WTC11 (cell line): ENCODE data around the gene B3GALT4. TPM values are rescaled to one million over a fixed set of nuclear protein-coding genes. Genes with fewer than 3 reads are reported as not detected.

Experiments used
- ESRRA ChIP-seq: sonication (generic); formaldehyde crosslinking; IDR thresholded peaks from 2 replicates; pipeline ENCODE4 v1.8.1; 2022; ENCODE audit warnings: mild to moderate bottlenecking, missing genetic modification reagents, borderline replicate concordance
- ETV6 ChIP-seq: sonication (generic); formaldehyde crosslinking; IDR thresholded peaks from 2 replicates; pipeline ENCODE4 v1.8.1; 2022; ENCODE audit warnings: mild to moderate bottlenecking, missing genetic modification reagents
- FOXK1 ChIP-seq: sonication (generic); formaldehyde crosslinking; IDR thresholded peaks from 2 replicates; pipeline ENCODE4 v1.8.0; 2022; ENCODE audit warnings: mild to moderate bottlenecking, moderate library complexity, missing genetic modification reagents
- GABPB1 ChIP-seq: sonication (generic); formaldehyde crosslinking; IDR thresholded peaks from 2 replicates; pipeline ENCODE4 v1.8.1; 2023; ENCODE audit warnings: mild to moderate bottlenecking, missing genetic modification reagents
- MYBL2 ChIP-seq: sonication (generic); formaldehyde crosslinking; IDR thresholded peaks from 2 replicates; pipeline ENCODE4 v1.8.1; 2023; ENCODE audit warnings: mild to moderate bottlenecking, moderate library complexity, missing genetic modification reagents
- NFE2L1 ChIP-seq: sonication (generic); formaldehyde crosslinking; IDR thresholded peaks from 2 replicates; pipeline ENCODE4 v1.8.1; 2023; ENCODE audit warnings: missing genetic modification reagents
- PRRX2 ChIP-seq: fragments of 250-450 bp; sonication (Bioruptor Pico); IDR thresholded peaks from 2 replicates; pipeline ENCODE4 v1.8.0; 2021; ENCODE audit warnings: mild to moderate bottlenecking
- TEAD4 ChIP-seq: sonication (generic); formaldehyde crosslinking; IDR thresholded peaks from 2 replicates; pipeline ENCODE4 v1.8.0; 2022; ENCODE audit warnings: mild to moderate bottlenecking, missing genetic modification reagents
- ZBTB21 ChIP-seq: sonication (generic); formaldehyde crosslinking; IDR thresholded peaks from 2 replicates; pipeline ENCODE4 v1.8.1; 2023; ENCODE audit warnings: mild to moderate bottlenecking, missing genetic modification reagents, borderline replicate concordance
- ZNF121 ChIP-seq: sonication (generic); formaldehyde crosslinking; IDR thresholded peaks from 2 replicates; pipeline ENCODE4 v1.8.0; 2023; ENCODE audit warnings: missing genetic modification reagents
- ZNF416 ChIP-seq: fragments of 250-450 bp; sonication (Bioruptor Pico); IDR thresholded peaks from 2 replicates; pipeline ENCODE4 v1.9.0; 2021; ENCODE audit warnings: mild to moderate bottlenecking, inconsistent platforms
- total RNA-seq: library from RNA; stranded (reverse); gene quantifications from 3 replicates; pipeline ENCODE4 v1.2.3, GENCODE V29; 2021
- TF ChIP-seq, protein P1 (sequence below): fragments of 250-450 bp; sonication (Bioruptor Pico); conservative IDR thresholded peaks from 2 replicates; pipeline ENCODE4 v1.9.0; 2021; ENCODE audit warnings: mild to moderate bottlenecking
- TF ChIP-seq, protein P2 (sequence below): sonication (generic); formaldehyde crosslinking; IDR thresholded peaks from 2 replicates; pipeline ENCODE4 v1.8.1; 2023; ENCODE audit warnings: mild to moderate bottlenecking, missing genetic modification reagents, borderline replicate concordance
- TF ChIP-seq, protein P3 (sequence below): sonication (generic); formaldehyde crosslinking; IDR thresholded peaks from 2 replicates; pipeline ENCODE4 v1.8.1; 2023; ENCODE audit warnings: mild to moderate bottlenecking, moderate library complexity, missing genetic modification reagents
- TF ChIP-seq, protein P4 (sequence below): sonication (generic); formaldehyde crosslinking; IDR thresholded peaks from 2 replicates; pipeline ENCODE4 v1.8.0; 2022; ENCODE audit warnings: mild to moderate bottlenecking, missing genetic modification reagents
- TF ChIP-seq, protein P5 (sequence below): fragments of 200-600 bp; IDR thresholded peaks from 2 replicates; pipeline ENCODE4 v1.8.0; 2022; ENCODE audit warnings: antibody characterized with exemption
- TF ChIP-seq, protein P6 (sequence below): sonication (generic); formaldehyde crosslinking; IDR thresholded peaks from 2 replicates; pipeline ENCODE4 v1.8.1; 2022; ENCODE audit warnings: mild to moderate bottlenecking, missing genetic modification reagents, moderate library complexity, borderline replicate concordance
- TF ChIP-seq, protein P7 (sequence below): fragments of 250-450 bp; sonication (Bioruptor Pico); IDR thresholded peaks from 2 replicates; pipeline ENCODE4 v1.9.0; 2021; ENCODE audit warnings: mild to moderate bottlenecking
- TF ChIP-seq, protein P8 (sequence below): sonication (generic); formaldehyde crosslinking; IDR thresholded peaks from 2 replicates; pipeline ENCODE4 v1.8.1; 2022; ENCODE audit warnings: missing genetic modification reagents, borderline replicate concordance
- TF ChIP-seq, protein P9 (sequence below): fragments of 250-450 bp; sonication (Bioruptor Pico); IDR thresholded peaks from 2 replicates; pipeline ENCODE4 v1.9.0; 2021; ENCODE audit warnings: mild to moderate bottlenecking

Gene B3GALT4
- total RNA-seq, 1 experiment from 2014 or later = 4.1 TPM

DNA sequence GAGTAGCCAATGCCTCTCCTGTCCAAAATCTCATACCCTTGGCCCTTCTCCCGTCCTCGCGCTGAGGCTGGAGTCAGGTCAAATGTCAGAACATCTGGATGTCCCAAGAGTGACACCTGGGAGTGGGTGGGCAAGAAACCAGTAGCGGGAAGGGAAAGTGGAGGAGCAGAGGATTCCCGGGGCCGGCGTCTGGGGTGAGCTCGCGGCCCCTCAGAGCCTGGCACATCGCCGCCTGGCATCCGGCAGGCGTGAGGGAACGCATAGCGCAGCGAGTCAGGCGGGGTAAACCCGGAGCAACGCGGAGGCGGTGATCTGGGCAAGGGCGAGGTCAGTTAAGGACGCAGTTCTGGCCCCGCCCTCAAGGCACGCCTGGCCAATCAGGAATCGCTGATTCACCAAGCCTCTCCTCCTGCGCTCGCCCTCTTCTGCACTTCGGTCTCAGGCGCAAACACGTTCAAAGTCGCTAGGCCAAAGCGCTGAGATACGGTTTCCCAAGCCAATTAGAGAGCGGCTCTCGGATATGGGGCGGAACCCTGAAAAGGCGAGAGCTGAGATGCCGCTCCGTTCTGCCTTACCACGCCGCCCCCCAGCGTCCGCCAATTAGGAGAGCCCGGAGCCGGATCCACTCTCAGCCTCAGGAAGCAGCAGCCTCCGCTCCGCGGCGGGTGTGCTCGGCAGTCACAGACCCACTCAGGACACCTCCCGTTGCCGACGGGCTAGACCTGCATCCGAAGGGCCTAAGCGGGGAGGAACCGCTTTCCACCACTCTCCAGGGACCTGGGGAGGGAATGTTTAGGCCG, 27.8 kb upstream of the B3GALT4 start (continued):
- TF ChIP-seq ZNF416 (CRISPR knock-in tag) (no peak), ZBTB21 (no peak), PRRX2 (CRISPR knock-in tag) (no peak), FOXK1 (CRISPR knock-in tag) (no peak), TEAD4 (CRISPR knock-in tag) (no peak), ETV6 (CRISPR knock-in tag) (no peak; the same call in 1 of the 2 replicates), ESRRA (CRISPR knock-in tag) (no peak), ZNF121 (CRISPR knock-in tag) (no peak), MYBL2 (CRISPR knock-in tag) (0 out of 2 replicates have a peak, but pooled peaks have one; percentile 39), NFE2L1 (CRISPR knock-in tag) (no peak), GABPB1 (0 out of 2 replicates have a peak, but pooled peaks have one; percentile 19)
- TF ChIP-seq, protein P1, sequence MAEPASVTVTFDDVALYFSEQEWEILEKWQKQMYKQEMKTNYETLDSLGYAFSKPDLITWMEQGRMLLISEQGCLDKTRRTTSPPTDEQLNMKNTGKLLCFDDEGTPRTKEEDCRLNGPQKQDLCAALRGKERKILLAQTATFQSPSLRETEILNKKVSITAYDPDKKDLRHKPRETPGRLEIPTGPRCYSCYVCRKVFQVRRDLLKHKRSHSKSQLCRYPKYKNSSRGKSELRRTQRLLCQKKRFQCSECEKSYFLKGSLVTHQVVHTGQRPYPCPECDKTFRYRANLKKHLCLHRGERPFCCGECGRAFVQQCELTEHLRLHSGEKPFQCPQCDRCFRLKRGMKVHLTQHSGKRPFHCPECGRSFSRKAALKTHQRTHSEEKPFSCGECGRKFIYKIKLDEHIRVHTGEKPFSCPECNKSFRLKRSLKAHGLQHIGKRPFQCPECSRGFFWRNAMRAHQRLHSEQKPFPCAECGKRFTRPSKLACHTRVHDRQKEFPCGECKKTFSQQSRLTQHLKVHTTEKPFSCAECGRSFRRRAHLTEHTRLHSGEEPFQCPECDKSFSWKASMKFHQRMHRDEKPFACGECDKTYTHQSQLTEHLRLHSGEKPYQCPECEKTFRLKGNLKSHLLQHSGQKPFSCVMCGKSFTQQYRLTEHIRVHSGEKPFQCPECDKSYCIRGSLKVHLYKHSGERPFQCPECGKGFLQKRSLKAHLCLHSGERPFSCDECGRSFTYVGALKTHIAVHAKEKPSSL = no peak
- TF ChIP-seq, protein P2, sequence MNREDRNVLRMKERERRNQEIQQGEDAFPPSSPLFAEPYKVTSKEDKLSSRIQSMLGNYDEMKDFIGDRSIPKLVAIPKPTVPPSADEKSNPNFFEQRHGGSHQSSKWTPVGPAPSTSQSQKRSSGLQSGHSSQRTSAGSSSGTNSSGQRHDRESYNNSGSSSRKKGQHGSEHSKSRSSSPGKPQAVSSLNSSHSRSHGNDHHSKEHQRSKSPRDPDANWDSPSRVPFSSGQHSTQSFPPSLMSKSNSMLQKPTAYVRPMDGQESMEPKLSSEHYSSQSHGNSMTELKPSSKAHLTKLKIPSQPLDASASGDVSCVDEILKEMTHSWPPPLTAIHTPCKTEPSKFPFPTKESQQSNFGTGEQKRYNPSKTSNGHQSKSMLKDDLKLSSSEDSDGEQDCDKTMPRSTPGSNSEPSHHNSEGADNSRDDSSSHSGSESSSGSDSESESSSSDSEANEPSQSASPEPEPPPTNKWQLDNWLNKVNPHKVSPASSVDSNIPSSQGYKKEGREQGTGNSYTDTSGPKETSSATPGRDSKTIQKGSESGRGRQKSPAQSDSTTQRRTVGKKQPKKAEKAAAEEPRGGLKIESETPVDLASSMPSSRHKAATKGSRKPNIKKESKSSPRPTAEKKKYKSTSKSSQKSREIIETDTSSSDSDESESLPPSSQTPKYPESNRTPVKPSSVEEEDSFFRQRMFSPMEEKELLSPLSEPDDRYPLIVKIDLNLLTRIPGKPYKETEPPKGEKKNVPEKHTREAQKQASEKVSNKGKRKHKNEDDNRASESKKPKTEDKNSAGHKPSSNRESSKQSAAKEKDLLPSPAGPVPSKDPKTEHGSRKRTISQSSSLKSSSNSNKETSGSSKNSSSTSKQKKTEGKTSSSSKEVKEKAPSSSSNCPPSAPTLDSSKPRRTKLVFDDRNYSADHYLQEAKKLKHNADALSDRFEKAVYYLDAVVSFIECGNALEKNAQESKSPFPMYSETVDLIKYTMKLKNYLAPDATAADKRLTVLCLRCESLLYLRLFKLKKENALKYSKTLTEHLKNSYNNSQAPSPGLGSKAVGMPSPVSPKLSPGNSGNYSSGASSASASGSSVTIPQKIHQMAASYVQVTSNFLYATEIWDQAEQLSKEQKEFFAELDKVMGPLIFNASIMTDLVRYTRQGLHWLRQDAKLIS (CRISPR knock-in tag) = no peak
- TF ChIP-seq, protein P3, sequence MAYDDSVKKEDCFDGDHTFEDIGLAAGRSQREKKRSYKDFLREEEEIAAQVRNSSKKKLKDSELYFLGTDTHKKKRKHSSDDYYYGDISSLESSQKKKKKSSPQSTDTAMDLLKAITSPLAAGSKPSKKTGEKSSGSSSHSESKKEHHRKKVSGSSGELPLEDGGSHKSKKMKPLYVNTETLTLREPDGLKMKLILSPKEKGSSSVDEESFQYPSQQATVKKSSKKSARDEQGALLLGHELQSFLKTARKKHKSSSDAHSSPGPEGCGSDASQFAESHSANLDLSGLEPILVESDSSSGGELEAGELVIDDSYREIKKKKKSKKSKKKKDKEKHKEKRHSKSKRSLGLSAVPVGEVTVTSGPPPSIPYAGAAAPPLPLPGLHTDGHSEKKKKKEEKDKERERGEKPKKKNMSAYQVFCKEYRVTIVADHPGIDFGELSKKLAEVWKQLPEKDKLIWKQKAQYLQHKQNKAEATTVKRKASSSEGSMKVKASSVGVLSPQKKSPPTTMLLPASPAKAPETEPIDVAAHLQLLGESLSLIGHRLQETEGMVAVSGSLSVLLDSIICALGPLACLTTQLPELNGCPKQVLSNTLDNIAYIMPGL (CRISPR knock-in tag) = peak; percentile 22; the same call in 1 of the 2 replicates
- TF ChIP-seq, protein P4, sequence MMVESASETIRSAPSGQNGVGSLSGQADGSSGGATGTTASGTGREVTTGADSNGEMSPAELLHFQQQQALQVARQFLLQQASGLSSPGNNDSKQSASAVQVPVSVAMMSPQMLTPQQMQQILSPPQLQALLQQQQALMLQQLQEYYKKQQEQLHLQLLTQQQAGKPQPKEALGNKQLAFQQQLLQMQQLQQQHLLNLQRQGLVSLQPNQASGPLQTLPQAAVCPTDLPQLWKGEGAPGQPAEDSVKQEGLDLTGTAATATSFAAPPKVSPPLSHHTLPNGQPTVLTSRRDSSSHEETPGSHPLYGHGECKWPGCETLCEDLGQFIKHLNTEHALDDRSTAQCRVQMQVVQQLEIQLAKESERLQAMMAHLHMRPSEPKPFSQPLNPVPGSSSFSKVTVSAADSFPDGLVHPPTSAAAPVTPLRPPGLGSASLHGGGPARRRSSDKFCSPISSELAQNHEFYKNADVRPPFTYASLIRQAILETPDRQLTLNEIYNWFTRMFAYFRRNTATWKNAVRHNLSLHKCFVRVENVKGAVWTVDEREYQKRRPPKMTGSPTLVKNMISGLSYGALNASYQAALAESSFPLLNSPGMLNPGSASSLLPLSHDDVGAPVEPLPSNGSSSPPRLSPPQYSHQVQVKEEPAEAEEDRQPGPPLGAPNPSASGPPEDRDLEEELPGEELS (CRISPR knock-in tag) = no peak
- TF ChIP-seq, protein P5, sequence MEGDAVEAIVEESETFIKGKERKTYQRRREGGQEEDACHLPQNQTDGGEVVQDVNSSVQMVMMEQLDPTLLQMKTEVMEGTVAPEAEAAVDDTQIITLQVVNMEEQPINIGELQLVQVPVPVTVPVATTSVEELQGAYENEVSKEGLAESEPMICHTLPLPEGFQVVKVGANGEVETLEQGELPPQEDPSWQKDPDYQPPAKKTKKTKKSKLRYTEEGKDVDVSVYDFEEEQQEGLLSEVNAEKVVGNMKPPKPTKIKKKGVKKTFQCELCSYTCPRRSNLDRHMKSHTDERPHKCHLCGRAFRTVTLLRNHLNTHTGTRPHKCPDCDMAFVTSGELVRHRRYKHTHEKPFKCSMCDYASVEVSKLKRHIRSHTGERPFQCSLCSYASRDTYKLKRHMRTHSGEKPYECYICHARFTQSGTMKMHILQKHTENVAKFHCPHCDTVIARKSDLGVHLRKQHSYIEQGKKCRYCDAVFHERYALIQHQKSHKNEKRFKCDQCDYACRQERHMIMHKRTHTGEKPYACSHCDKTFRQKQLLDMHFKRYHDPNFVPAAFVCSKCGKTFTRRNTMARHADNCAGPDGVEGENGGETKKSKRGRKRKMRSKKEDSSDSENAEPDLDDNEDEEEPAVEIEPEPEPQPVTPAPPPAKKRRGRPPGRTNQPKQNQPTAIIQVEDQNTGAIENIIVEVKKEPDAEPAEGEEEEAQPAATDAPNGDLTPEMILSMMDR = no peak
- TF ChIP-seq, protein P6, sequence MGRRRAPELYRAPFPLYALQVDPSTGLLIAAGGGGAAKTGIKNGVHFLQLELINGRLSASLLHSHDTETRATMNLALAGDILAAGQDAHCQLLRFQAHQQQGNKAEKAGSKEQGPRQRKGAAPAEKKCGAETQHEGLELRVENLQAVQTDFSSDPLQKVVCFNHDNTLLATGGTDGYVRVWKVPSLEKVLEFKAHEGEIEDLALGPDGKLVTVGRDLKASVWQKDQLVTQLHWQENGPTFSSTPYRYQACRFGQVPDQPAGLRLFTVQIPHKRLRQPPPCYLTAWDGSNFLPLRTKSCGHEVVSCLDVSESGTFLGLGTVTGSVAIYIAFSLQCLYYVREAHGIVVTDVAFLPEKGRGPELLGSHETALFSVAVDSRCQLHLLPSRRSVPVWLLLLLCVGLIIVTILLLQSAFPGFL (CRISPR knock-in tag) = no peak
- TF ChIP-seq, protein P7, sequence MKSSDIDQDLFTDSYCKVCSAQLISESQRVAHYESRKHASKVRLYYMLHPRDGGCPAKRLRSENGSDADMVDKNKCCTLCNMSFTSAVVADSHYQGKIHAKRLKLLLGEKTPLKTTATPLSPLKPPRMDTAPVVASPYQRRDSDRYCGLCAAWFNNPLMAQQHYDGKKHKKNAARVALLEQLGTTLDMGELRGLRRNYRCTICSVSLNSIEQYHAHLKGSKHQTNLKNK (CRISPR knock-in tag) = no peak
- TF ChIP-seq, protein P8, sequence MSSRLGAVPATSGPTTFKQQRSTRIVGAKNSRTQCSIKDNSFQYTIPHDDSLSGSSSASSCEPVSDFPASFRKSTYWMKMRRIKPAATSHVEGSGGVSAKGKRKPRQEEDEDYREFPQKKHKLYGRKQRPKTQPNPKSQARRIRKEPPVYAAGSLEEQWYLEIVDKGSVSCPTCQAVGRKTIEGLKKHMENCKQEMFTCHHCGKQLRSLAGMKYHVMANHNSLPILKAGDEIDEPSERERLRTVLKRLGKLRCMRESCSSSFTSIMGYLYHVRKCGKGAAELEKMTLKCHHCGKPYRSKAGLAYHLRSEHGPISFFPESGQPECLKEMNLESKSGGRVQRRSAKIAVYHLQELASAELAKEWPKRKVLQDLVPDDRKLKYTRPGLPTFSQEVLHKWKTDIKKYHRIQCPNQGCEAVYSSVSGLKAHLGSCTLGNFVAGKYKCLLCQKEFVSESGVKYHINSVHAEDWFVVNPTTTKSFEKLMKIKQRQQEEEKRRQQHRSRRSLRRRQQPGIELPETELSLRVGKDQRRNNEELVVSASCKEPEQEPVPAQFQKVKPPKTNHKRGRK (CRISPR knock-in tag) = no peak
- TF ChIP-seq, protein P9, sequence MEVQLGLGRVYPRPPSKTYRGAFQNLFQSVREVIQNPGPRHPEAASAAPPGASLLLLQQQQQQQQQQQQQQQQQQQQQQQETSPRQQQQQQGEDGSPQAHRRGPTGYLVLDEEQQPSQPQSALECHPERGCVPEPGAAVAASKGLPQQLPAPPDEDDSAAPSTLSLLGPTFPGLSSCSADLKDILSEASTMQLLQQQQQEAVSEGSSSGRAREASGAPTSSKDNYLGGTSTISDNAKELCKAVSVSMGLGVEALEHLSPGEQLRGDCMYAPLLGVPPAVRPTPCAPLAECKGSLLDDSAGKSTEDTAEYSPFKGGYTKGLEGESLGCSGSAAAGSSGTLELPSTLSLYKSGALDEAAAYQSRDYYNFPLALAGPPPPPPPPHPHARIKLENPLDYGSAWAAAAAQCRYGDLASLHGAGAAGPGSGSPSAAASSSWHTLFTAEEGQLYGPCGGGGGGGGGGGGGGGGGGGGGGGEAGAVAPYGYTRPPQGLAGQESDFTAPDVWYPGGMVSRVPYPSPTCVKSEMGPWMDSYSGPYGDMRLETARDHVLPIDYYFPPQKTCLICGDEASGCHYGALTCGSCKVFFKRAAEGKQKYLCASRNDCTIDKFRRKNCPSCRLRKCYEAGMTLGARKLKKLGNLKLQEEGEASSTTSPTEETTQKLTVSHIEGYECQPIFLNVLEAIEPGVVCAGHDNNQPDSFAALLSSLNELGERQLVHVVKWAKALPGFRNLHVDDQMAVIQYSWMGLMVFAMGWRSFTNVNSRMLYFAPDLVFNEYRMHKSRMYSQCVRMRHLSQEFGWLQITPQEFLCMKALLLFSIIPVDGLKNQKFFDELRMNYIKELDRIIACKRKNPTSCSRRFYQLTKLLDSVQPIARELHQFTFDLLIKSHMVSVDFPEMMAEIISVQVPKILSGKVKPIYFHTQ = no peak
